ENCODE measurements around the gene MPL.

GRCh38 chr1:43304771-43305300, 32.8 kb upstream of the MPL start:
- TF ChIP-seq CTCF (IDR thresholded peaks at IDR 0.05; ENCODE audit: insufficient read depth, low read depth, low read length): no peak
- no peak for TF ChIP-seq EZH2 (IDR thresholded peaks at IDR 0.05; ENCODE audit: insufficient read depth, low read length)

Data from astrocyte (in vitro differentiated cells and primary cell).